Eye (tissue), 1 donor: Measurements from ENCODE around the gene PPP1R7.

Experiments used
- DNase-seq: peaks from one replicate; pipeline ENCODE4 v3.0.0-alpha.2; 2015

The PPP1R7 gene

DNA sequence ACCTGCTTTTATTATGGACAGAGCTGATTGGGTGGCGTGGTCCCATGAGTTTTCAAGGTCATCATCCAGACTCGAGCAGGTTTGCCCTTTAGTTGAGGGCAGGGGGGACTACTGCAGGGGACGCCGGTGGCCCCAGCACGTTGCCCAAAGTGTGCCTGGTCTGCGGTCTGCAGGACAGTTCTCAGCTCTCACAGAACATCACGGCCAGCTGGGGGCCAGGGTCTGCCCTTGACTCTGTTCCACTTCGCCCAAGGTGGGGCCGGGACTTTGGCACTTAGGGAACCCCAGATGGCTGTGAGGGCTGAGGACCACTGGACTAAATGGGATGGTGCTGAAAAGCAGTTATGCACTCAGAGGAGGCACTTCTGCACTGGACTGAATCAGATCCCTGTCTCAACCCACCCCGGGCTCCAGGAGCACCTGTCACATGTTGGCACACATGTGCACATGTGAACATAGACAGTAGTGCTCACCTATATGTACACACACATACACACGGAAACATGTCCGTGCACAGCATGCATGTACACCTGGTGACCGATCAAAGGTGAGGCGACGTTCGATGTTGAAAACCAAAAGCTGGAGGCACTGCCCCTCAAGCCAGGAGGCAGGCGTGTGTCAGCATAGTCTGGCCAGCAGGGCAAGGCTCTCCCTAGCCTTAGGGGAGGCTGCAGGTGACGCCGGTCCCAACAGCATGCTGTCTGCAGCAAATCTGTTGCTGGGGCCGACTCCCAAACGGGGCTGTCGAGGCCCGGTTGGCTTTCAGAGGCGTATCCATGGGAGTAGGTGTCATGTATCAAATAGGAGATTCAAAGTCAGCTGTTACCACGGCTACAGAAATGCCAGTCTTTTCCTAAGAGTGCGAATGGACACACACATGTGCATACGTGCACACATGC, 48.4 kb downstream of the PPP1R7 start:
- no peak for DNase-seq

DNA sequence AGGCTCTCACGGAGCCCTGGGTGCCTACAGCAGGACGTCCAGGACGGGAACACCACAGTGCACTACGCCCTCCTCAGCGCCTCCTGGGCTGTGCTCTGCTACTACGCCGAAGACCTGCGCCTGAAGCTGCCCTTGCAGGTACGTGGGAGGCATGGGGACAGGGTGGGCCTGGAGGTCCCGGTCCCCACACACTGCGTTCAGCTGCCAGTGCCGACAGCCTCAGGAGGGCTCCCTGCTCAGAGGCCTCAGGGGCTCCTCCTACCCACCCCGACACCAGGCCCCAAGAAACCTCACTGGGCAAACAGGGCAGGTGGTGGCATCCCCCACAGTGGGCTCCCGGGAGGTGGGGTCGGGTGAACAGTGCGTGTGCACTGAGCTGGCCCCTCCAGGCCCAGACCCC, 49.0 kb downstream of the PPP1R7 start:
- no peak for DNase-seq

DNA sequence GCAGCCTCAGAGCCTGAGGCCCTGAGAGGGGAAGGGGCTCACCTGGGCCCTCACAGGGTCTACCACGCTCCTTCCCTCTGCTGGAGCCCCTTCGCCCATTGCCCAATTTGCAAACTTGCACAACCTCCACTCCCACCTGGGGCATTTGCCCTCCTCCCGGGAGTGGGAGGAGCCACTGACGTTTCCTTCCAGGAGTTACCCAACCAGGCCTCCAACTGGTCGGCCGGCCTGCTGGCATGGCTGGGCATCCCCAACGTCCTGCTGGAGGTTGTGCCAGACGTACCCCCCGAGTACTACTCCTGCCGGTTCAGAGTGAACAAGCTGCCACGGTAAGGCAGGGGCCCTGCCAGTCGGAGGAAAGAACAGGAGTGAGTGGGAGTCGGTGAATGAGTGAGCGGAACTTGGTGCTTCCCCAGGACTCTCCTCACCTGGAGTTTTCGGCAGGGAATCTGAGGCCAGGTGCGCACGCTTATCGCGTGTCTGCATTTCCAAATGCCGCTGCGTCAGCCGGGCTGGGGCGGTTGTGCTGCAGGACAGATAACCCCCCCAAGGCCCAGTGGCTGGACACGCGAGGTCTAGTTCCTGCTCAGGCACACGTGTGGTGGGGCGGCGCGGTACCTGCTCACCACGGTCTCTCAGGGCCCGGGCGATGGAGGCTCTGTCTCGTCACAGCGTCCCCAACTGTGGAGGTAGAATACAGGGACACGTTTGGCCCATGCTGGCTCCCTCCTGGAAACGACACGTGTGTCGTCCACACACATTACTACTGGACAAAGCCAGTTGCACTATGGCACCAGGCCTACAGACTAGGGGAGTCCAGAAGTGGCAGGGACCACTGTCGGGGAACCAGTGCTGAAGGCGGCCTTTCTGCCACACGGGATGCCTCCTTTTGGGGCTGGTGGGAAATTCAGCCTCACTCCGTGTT, 49.9 kb downstream of the PPP1R7 start:
- no peak for DNase-seq

DNA sequence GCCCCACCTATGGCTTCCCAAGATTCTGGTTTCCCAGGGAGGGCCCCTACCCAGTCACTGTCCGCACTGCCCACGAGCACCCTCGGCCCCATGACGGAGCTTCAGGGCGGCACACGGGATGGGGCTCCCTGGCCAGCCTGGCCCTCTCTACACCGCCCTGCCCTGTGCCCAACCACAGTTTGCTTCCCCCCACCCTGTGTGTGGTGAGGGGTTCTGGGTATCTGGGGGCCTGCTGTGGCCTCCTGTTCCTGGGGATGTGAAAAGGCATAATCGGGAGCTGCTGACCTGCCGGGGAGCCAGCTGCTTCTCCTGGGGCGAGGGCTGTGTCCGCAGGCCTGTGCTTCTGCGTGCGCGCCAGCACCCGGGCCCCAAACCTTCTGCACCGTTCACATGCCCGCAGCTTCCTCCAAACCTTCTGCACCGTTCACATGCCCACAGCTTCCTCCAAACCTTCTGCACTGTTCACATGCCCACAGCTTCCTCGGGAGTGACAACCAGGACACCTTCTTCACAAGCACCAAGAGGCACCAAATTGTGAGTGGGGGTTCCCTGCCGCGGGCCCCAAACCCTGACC, 50.6 kb downstream of the PPP1R7 start:
- DNase-seq: no peak

DNA sequence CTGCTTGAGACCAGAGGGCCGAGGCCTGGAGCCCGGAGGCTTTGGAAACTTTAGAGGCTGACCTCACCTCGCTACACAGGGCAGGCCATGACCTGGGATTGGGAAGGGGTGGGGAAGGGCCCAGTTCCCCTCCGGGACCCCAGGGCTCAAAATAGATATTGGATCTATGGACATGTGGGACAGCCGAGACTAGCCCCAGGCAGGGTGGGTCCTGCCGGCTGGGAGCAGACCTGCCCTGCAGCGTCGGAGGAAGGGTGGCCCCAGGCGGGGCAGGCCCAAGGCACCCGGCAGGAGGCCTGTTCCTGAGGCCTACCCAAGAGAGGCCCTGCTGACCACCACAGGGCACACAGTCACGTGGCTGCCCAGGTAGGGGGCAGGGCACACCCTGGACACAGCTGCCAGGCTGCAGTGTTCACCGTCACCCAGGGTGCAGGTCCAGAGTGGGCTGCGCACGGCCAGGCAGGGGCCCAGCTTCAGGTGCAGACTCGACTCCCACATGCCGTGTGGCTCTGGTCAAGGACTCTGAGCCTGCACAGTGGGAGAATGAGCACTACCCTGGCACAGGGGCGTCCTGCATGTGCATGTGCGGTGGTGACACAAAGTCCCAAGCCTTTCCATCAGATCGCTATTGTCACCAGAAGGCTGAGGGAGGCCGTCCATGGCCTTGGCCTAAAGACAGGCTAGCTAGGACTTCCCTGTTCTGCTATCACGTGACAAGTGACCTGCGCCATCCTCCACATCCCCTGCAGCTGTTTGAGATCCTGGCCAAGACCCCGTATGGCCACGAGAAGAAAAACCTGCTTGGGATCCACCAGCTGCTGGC, 51.4 kb downstream of the PPP1R7 start:
- DNase-seq: no peak

DNA sequence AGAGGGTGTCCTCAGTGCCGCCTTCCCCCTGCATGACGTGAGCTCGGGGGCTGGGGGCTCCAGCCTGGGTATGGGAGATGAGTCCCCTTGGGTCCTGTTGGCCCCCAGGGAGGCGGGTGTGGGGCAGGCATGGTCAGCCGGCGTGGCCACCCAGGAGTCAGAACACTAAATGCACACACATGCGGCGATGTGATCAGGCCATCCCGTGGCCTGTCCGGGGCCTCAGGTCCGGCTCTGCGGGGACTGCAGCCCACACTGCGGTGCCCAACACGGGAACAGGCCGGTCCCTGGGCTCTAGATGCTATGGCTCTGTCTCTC, 52.0 kb downstream of the PPP1R7 start:
- no peak for DNase-seq

DNA sequence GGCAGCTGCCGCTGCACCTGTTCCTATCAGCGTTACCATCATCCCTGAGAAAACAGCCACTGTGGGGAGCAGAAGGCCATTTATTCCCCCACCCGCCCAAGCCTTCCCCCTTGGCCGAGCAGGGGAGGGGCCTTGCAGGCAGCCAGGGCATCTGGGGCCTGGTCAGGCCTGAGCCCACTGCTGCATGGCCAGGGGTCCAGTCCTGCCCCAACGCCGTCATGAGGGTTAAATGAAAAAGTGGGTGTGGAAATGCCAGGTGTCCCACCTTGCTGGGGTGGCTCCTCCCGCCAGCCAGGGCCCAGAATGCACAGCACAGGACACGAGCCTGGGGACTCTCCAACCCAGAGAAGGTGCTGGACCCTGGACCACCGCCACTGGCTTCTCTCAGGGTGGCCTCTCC, 52.4 kb downstream of the PPP1R7 start:
- DNase-seq: no peak

DNA sequence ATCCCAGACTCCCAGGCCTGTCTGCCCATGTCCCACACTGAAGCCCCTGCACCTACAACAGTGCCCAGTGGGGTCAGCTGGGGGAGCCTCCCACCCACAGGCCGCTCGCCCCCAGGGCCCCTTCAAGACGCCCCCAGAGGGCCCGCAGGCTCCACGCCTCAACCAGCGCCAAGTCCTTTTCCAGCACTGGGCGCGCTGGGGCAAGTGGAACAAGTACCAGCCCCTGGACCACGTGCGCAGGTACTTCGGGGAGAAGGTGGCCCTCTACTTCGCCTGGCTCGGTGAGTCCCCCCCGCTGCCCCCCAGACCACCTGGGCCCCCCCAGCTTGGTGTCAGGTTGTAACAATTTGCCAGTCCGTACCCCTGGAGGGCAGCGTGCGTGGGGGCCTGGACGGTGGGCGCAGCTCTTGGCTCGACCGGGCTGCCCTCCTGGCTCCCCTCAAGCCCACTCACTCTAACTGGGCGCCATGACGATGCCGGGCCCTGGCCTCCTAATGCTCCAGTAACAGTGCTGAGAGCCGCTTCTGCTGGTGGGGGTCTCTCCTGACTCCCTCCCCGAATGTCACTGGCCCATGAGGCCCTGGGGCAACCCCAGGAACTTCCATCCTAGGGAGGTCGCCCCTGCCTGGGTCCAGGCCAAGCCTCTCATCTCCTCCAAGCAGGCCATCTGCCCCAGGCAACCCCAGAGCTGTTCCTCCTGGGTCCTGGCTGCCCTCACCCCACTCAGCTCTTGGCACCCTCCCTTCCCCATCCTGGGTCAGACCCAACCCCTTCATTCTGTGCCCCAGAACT, 53.1 kb downstream of the PPP1R7 start:
- DNase-seq: no peak

DNA sequence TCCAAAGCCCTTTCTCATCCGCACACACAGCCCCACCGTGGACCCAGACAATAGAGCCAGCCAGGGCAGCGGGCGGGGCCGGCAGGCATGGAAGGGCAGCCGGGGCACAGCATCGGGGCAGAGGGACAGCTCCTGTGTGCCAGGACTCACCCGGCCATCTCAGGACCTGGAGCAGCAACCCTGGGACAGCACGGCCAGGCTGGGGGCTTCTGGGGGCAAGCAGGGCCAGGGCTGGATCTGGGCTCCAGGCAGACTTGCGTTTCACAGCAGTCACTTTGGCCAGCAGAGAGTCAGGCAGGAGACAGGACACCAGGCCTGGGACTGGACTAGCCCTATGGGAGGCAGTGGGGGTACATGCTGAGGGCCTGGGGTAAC, 53.7 kb downstream of the PPP1R7 start:
- DNase-seq: no peak

DNA sequence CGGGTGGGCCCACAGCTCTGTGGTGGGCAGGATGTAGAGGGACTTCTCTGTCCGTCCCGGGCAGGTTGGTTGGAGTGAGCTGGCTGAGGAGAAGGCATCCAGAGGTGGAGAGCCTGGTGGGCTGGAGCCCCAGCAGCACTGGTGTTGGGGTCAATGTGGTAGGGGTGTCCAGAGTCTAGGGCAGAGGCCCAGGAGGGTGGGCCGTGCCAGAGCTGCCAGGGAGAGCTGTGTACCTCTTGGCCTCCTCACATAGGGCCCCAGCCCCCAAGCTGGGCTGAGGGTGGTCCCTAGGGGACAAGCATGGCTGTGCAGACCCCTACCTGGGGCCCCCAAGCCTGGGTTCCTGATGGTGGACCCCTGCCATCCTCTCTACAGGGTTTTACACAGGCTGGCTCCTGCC, 54.2 kb downstream of the PPP1R7 start:
- no peak for DNase-seq

DNA sequence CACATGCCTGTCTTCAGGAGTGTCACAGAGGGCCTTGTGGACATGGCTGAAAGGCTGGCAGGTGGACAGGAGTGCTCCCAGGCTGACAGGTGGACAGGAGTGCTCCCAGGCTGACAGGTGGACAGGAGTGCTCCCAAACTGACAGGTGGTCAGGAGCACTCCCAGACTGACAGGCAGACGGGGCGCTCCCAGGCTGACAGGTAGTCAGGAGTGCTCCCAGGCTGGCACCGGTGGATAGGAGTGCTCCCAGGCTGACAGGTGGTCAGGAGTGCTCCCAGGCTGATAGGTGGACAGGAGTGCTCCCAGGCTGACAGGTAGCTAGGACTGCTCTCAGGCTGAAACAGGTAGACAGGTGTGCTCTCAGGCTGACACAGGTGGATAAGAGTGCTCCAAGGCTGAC, 54.8 kb downstream of the PPP1R7 start:
- no peak for DNase-seq

DNA sequence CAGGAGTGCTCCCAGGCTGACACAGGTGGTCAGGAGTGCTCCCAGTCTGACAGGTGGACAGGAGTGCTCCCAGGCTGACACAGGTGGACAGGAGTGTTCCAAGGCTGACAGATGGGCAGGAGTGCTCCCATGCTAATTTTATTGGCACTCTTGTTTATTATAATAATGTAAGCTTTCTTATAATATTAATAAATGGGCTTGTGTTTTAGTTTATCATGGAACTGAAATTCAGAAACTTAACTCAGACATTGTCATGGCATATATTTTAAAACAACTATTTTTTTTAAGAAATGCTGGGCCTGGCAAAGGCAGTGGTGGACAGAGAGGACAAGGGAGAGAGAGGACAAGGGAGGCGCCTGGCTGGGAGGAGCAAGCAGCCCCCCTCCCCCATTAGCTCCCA, 56.9 kb downstream of the PPP1R7 start:
- no peak for DNase-seq

DNA sequence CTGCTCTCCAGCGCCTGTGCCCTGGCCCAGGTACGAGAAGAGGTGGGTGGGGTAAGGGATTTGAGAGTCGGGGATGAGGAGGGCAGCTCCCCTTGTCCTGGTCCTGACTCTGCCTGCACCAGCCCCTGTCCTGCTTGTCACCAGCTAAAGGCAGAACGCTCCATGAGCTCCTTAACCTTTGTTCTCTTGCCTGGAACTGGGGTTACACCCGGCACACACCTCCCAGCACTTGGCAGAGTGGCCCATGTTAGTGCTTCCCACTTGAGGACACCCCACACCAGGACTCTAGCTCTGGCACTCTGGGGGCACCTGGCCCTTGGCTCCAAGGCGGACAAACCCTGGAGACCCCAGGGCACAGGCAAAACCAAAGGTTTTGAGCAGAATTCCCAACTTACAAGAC, 57.4 kb downstream of the PPP1R7 start:
- DNase-seq: no peak

DNA sequence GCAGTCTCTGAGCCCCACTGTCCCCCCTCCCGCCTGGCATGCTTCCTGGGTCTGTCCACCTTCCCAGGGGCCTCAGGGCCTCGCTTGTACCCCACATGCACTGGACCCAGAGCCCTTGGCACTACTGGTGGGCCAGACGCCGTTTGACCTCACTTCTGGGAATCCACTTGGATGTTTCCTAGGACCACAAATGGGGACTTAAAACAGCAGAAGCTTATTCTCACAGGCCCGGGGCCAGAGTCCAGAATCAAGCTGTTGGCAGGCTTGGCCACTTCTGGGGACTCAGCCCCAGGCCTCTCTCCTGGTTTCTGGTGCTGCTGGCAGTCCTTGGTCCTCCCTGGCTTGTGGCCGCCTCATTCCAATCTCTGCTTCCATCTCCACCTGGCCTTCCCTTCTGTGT, 57.8 kb downstream of the PPP1R7 start:
- DNase-seq: no peak

DNA sequence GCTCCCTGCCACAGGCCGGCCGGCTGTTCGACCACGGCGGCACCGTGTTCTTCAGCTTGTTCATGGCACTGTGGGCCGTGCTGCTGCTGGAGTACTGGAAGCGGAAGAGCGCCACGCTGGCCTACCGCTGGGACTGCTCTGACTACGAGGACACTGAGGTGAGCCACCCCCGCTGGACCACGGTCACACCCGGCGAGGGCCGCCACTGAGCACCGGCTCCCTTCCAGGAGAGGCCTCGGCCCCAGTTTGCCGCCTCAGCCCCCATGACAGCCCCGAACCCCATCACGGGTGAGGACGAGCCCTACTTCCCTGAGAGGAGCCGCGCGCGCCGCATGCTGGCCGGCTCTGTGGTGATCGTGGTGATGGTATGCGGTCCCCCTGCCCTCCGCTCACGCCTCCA, 59.0 kb downstream of the PPP1R7 start:
- DNase-seq: no peak

DNA sequence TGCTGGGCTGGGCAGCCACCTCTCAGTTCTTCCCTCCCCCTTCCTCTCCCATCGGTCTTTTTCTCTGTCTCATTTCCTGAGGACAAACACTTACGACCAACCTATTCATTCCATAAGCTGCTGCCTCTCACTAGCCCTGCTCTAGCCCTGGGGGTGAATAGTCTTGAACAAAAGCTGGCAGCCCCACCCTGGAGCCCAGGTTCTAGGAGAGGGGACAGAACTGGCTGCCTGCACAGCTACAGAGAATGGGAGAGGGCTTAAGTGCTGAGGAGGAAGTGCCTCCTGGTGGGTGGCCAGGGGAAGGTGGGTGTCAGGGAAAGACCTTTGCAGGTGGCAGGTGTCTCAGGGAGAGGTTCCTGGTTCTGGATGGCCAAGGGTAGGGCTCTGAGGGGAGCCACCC, 61.0 kb downstream of the PPP1R7 start:
- DNase-seq: no peak

DNA sequence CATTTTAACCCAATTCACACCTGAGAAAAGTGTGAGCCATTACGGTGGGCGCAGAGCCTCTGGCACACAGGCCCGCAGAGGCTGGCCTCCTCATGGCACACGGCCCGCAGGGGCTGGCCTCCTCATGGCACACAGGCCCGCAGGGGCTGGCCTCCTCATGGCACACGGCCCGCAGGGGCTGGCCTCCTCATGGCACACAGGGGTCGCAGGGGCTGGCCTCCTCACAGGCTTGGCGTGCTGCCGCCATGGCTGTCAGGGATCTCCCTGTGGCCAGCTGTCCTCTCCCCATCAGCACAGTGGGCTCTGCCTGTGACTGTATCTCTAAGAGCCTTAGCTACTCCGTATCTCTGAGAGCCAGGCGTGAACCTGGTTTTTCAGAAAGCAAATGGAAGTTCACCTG, 62.8 kb downstream of the PPP1R7 start:
- no peak for DNase-seq

DNA sequence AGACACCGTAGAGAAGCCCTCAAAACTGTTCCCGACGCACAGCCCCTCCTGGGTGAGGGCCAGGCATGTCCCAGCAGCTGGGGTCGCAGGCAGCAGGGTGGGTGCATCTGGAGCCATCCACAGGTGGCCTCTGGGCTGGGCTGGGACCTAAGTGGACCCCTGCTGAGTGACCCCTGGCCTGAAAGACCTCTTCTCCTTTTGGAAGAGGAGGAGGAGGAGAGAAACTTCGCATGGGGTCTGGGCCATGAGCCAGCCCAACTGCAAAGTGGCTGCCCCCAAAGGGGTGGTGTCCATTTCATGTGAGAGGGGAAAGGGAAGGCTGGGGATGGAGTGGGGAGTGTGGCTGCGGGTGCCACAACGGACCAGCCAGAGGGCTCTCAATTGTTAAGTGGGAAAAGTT, 63.3 kb downstream of the PPP1R7 start:
- no peak for DNase-seq

DNA sequence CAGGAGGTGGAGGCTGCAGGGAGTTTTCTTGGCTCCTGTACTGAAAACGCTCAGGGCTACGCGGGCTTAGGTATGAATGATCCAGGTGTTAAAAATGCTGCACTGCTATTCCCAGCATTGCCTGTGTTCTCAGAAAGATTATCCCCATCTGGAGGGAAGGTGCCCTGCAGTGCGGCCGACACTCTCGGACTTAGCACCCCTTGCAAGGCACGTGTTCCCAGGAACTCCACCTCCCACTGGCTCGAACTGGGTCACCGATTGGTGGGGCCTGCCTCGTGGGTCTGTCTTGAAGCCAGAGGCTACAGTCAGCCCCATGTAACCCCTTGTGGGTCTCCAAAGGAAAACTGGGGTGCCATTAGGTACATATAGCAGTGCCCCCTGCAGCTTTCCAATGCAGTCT, 63.9 kb downstream of the PPP1R7 start:
- no peak for DNase-seq

DNA sequence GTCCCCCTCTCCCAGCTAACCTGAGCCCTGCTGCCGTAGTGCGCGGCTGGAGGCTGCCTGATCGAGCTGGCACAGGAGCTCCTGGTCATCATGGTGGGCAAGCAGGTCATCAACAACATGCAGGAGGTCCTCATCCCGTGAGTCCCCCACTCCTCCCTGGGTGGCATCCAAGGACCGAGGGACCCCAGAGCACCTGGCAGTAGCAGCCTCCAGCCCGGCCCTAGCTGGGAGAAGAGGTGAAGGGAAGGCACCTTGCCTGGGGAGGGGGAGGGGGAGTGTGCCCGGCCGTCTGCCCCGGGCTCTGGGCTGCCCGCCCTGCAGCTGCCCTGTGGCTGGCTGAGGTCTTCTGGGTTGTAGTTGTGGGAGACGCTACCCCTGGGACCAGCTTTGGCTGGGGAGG, 64.5 kb downstream of the PPP1R7 start:
- no peak for DNase-seq

DNA sequence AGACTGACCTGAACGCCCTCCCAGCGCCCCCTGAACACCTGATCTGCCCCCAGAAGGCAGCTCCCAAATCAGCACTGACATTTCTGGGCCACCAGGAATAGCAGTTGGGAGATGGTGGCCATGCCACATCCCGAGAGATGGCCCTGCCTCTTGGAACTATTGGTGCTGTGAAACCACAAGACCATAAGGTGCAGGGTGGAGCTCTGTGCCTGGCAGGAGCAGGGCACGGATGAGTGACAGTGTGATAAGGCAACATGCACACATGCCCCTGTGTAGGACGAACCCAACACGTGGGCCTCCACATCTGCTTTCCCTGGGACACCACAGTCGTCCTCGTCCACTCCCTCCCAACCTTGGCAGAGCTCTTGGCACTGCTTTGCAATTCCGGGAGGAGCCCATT, 65.2 kb downstream of the PPP1R7 start:
- DNase-seq: no peak

DNA sequence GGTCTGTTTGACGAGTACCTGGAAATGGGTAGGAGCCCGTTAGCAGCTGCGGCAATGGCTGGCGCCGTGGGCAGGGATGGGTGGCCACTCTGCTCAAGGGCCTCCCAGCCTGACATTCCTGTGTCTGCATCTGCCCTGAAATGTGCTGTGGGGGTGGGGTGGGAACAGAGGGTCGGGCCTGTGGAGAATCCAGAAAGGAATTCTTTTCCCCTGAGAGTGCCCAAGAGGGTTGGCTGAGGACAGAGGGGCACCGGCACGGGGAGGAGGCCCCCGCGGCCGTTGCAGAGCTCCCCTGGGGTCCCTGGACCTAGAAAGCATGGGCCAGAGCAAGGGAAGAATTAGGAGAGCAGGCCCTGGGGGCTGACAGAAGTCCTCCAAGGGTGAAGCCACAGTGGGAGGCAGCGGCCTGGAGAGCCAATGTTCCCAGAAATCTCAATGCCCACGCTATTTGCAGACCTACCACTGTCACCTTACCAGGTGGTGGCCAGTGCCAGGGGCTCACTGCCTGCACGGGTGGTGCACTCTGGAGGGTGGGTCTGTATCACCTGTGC, 66.0 kb downstream of the PPP1R7 start:
- DNase-seq: peak; percentile 61
